Central memory CD8-positive, alpha-beta T cell (primary cell): ENCODE data around the gene LRRC8B.
"Not testable (repeated sequence)": the region's sequence is repeated elsewhere in the genome, so short reads cannot be mapped to it uniquely, and the experiment has no call there.

Experiments used
- ATAC-seq: fragments of 150-1000 bp; cut with Tn5 transposase; replicated peaks from 2 replicates; pipeline ENCODE4 v1.10.0; 2022; ENCODE audit warnings: mild to moderate bottlenecking, moderate FRiP score, moderate number of reproducible peaks; ENCODE audit not compliant: poor library complexity, severe bottlenecking; ENCODE audit errors: extremely low read depth
- DNase-seq, 2 donors: peaks; one replicate each; pipeline ENCODE4 v3.0.0; 2021; ENCODE audit warnings: low spot score in 2 of 2
- H3K27ac Mint-ChIP-seq: one replicate; pipeline ENCODE4 v1.8.0; 2022; ENCODE audit warnings: low read depth, mild to moderate bottlenecking, moderate library complexity, mixed read lengths
- H3K27me3 Mint-ChIP-seq: one replicate; pipeline ENCODE4 v1.8.0; 2022; ENCODE audit warnings: mixed read lengths
- H3K36me3 Mint-ChIP-seq: one replicate; pipeline ENCODE4 v1.8.0; 2022; ENCODE audit warnings: mild to moderate bottlenecking, moderate library complexity, mixed read lengths; ENCODE audit not compliant: insufficient read depth
- H3K4me1 Mint-ChIP-seq: one replicate; pipeline ENCODE4 v1.8.0; 2022; ENCODE audit warnings: mixed read lengths
- H3K4me3 Mint-ChIP-seq: one replicate; pipeline ENCODE4 v1.8.0; 2022; ENCODE audit warnings: mild to moderate bottlenecking, moderate library complexity, mixed read lengths
- H3K9me3 Mint-ChIP-seq: one replicate; pipeline ENCODE4 v1.8.0; 2022; ENCODE audit warnings: mixed read lengths

LRRC8B gene

GRCh38 chr1:89610457-89611011 lies 85.9 kb downstream of the LRRC8B start:
- Mint-ChIP-seq H3K36me3 (peaks cover 21% of the 10 kb centered on the region), H3K9me3 (no peaks in the 10 kb centered on the region), H3K27ac (peak overlapping the region; percentile 98), H3K4me1 (peaks cover 78% of the 10 kb centered on the region), H3K4me3 (peak overlapping the region; percentile 85), H3K27me3 (no peaks in the 10 kb centered on the region)
- ATAC-seq (peak; percentile 41), DNase-seq (peak; percentile 48 to 63)

DNA sequence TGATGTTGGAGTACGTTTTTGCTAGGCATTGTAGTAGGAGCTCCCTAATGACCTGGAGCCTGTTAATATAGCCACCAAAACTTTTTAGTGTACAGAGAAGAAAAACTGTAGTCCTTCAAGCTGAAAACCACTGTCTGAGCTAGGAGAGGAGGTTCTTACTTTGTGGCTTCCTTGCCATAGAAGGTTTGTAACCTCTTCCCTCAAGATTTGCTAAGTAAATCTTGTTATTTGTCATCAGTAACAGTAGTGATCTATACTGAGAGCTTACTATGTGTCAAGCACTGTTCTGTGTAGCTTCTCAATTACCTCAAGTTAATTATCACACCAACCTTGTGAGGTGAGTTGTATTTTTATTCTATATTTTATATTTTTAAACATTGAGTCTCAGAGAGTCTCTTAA lies 87.1 kb downstream of the LRRC8B start:
- Mint-ChIP-seq H3K27ac (peak overlapping the region; percentile 98), H3K9me3 (no peaks in the 10 kb centered on the region), H3K4me1 (peaks cover 74% of the 10 kb centered on the region), H3K4me3 (peak overlapping the region; percentile 85), H3K27me3 (no peaks in the 10 kb centered on the region), H3K36me3 (peaks cover 21% of the 10 kb centered on the region)
- DNase-seq: no peak
- ATAC-seq: no peak

GRCh38 chr1:89613928-89614327 lies 89.3 kb downstream of the LRRC8B start:
- Mint-ChIP-seq H3K27ac (no peak overlapping the region), H3K9me3 (no peaks in the 10 kb centered on the region), H3K36me3 (peaks cover 9% of the 10 kb centered on the region), H3K27me3 (no peaks in the 10 kb centered on the region), H3K4me1 (peaks cover 57% of the 10 kb centered on the region), H3K4me3 (no peak overlapping the region)
- no peak for ATAC-seq
- no peak for DNase-seq

GRCh38 chr1:89615676-89616598 lies 91.3 kb downstream of the LRRC8B start:
- Mint-ChIP-seq H3K4me3 (no peak overlapping the region), H3K27ac (no peak overlapping the region), H3K9me3 (no peaks in the 10 kb centered on the region), H3K27me3 (no peaks in the 10 kb centered on the region), H3K36me3 (peaks cover under 1% of the 10 kb centered on the region), H3K4me1 (peaks cover 38% of the 10 kb centered on the region)
- no peak for DNase-seq
- ATAC-seq: peak; percentile 24

DNA sequence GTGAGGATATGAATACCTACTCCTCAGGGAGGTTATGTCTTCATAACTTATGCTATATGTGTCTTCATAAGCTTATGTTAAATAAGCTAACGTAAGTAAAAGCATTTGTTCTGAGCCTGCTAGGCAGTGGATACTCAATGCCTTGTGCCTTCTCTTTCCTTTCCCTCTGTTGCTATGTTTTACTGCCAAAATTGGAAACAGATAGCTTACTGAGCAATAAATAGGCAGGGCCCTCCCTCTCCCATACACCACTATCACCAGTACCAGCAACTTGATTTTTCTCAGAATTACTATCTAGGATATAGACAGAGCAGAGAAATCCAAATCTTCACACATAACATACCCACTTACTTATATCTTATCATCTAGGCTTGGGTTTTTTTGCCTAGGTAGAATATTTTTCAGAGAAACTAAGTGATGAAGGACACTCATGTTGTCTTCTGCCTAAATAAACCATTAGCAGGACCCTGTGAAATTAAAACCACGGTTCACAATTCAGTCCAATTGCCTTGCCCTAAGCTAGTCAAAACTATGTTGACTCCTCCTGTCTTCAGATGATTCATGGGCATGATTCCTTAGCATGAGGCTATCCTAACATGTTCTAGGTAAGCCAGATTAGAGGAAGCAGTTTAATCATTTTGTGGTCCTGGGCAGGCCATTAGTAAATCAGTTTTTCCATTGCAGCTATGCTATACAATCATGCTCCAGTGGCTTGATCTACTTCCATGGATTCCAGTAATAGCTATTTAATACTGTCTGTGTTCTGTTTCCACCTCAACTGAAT lies 92.4 kb downstream of the LRRC8B start:
- Mint-ChIP-seq H3K9me3 (no peaks in the 10 kb centered on the region), H3K27me3 (no peaks in the 10 kb centered on the region), H3K27ac (no peak overlapping the region), H3K4me3 (no peak overlapping the region), H3K36me3 (no peaks in the 10 kb centered on the region), H3K4me1 (peaks cover 36% of the 10 kb centered on the region)
- ATAC-seq (no peak), DNase-seq (no peak)

DNA sequence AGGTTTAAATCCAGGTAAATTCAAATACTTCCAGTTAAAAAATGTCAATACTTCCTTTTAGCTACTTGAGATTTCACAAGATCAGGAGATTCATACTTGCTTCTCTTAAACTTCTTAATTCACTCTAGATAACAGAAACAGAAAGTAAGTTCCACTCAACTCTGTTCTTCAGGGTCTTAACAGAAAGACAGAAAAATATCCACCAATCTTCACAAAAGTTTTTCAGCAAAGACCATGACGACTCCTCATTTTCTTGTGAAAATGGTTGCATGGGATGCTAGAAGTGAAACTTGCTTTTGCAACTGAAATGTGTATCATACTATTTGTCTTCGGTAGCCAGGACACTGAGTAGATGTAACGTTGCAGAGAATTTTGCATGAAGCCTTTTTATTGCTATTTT lies 96.0 kb downstream of the LRRC8B start:
- Mint-ChIP-seq H3K36me3 (peaks cover 4% of the 10 kb centered on the region), H3K4me1 (peaks cover 16% of the 10 kb centered on the region), H3K27me3 (no peaks in the 10 kb centered on the region), H3K4me3 (no peak overlapping the region), H3K27ac (no peak overlapping the region), H3K9me3 (no peaks in the 10 kb centered on the region)
- DNase-seq (no peak), ATAC-seq (no peak)

DNA sequence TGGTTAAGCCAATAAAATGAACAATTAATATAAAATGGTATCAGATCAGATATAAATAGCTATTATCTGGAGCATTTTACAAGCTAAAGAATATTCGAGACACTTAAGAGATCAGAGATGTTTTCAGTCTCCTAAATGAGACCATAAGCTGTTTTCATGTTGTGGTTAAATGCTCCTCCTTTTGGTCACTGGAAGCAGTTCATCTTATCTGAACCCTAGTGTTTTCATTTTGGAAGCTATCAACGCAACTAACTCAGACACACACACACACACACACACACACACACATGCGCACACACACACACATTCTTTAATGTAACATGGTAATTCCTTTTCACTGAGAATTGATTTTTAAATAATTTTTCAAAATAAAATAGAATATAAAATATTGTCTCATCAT lies 98.3 kb downstream of the LRRC8B start:
- peak; percentile 44 for ATAC-seq
- Mint-ChIP-seq H3K4me3 (no peak overlapping the region), H3K27me3 (no peaks in the 10 kb centered on the region), H3K36me3 (peaks cover 9% of the 10 kb centered on the region), H3K4me1 (peaks cover 21% of the 10 kb centered on the region), H3K27ac (no peak overlapping the region), H3K9me3 (no peaks in the 10 kb centered on the region)
- DNase-seq: no peak

DNA sequence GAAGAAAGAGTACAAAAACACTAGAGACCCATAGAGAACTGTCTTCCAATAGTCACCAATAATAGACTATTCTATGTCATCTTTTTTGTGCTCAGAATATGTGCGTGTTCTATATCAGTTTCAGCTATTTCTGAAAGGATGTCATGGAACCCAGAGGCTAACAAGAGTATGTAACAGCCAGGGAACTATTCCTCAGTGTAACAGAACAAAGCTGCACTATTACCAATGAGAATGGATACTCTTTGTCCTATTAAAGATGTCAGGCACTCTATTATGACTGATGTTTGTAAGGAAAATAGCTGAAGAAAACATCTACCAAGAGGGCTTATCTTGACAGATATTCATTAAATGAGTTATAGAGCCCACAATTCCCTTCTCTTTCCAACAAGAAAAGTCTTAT lies 99.7 kb downstream of the LRRC8B start:
- Mint-ChIP-seq H3K4me1 (peaks cover 28% of the 10 kb centered on the region), H3K4me3 (no peak overlapping the region), H3K9me3 (no peaks in the 10 kb centered on the region), H3K27ac (no peak overlapping the region), H3K36me3 (peaks cover 9% of the 10 kb centered on the region), H3K27me3 (no peaks in the 10 kb centered on the region)
- ATAC-seq: no peak
- no peak for DNase-seq

GRCh38 chr1:89624715-89625323 lies 100.2 kb downstream of the LRRC8B start:
- DNase-seq: no peak
- H3K4me3 Mint-ChIP-seq: no peak overlapping the region
- no peak overlapping the region for H3K27ac Mint-ChIP-seq
- no peaks in the 10 kb centered on the region for H3K9me3 Mint-ChIP-seq
- H3K27me3 Mint-ChIP-seq: no peaks in the 10 kb centered on the region
- H3K4me1 Mint-ChIP-seq: peaks cover 33% of the 10 kb centered on the region
- peaks cover 9% of the 10 kb centered on the region for H3K36me3 Mint-ChIP-seq
- no peak for ATAC-seq

DNA sequence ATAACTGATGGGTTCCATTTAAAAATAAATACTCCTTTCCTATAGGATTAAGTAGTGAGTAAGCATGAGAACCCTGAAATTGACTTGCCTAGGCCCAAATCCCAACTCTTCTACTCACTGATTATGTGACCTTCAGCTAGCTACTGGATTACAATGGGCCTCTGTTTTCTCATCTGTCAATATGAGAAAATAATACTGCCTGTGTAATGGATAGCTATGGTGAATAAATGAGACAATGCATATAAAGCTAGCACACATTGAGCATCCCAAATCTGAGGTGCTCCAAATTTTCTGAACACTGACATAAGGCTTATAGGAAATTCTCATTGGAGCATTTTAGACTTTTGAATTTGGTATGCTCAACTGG lies 103.0 kb downstream of the LRRC8B start:
- DNase-seq (no peak), ATAC-seq (no peak)
- H3K27me3 Mint-ChIP-seq: no peaks in the 10 kb centered on the region
- H3K4me1 Mint-ChIP-seq: peaks cover 56% of the 10 kb centered on the region
- peaks cover 24% of the 10 kb centered on the region for H3K36me3 Mint-ChIP-seq
- no peak overlapping the region for H3K27ac Mint-ChIP-seq
- no peaks in the 10 kb centered on the region for H3K9me3 Mint-ChIP-seq
- no peak overlapping the region for H3K4me3 Mint-ChIP-seq

GRCh38 chr1:89629146-89629545 lies 104.5 kb downstream of the LRRC8B start:
- Mint-ChIP-seq H3K27me3 (no peaks in the 10 kb centered on the region), H3K9me3 (no peaks in the 10 kb centered on the region), H3K27ac (peak overlapping the region; percentile 59), H3K4me3 (peak overlapping the region; percentile 36), H3K4me1 (peaks cover 61% of the 10 kb centered on the region), H3K36me3 (peaks cover 34% of the 10 kb centered on the region)
- ATAC-seq: no peak
- DNase-seq: no peak

- not testable (repeated sequence) for H3K9me3 Mint-ChIP-seq, DNase-seq, H3K27me3 Mint-ChIP-seq, ATAC-seq, H3K4me3 Mint-ChIP-seq
- H3K36me3 Mint-ChIP-seq: peaks cover 37% of the 10 kb centered on the region
- H3K27ac Mint-ChIP-seq: peak overlapping the region; percentile 59
- peaks cover 65% of the 10 kb centered on the region for H3K4me1 Mint-ChIP-seq
Observed at GRCh38 chr1:89629600-89629999, 105.0 kb downstream of the LRRC8B start.
